Smooth muscle cell (in vitro differentiated cells): ENCODE data around the gene TNKS1BP1. TPM values are rescaled to one million over a fixed set of nuclear protein-coding genes. Genes with fewer than 3 reads are reported as not detected.
A peak's percentile ranks its signal among the peaks of the same experiment; 100 is the strongest.

Source experiments
- DNase-seq: peaks from one replicate; lab custom pipeline; 2025; ENCODE audit not compliant: unreplicated experiment; lab: John Stamatoyannopoulos, UW
- H2AFZ ChIP-seq: fragments of 200-600 bp; sonication (generic); 2 replicates; pipeline ENCODE4 v1.6.0; 2016; ENCODE audit warnings: antibody characterized with exemption, low read depth, mild to moderate bottlenecking
- H3F3A ChIP-seq: fragments of 200-600 bp; sonication (generic); 2 replicates; pipeline ENCODE4 v1.6.0; 2017; ENCODE audit warnings: antibody characterized with exemption, low read depth
- H3K27ac ChIP-seq: fragments of 200-600 bp; sonication (generic); 2 replicates; pipeline ENCODE4 v1.5.1; 2016; ENCODE audit warnings: low read depth, mild to moderate bottlenecking
- H3K27me3 ChIP-seq: fragments of 200-600 bp; sonication (generic); 2 replicates; pipeline ENCODE4 v1.6.1; 2016; ENCODE audit warnings: low read depth, mild to moderate bottlenecking
- H3K36me3 ChIP-seq: fragments of 200-600 bp; sonication (generic); 2 replicates; pipeline ENCODE4 v1.5.1; 2016; ENCODE audit warnings: low read depth
- H3K4me1 ChIP-seq: fragments of 200-600 bp; sonication (generic); 2 replicates; pipeline ENCODE4 v1.5.1; 2016; ENCODE audit warnings: low read depth
- H3K4me2 ChIP-seq: fragments of 200-600 bp; sonication (generic); 2 replicates; pipeline ENCODE4 v1.6.0; 2016; ENCODE audit warnings: mild to moderate bottlenecking
- H3K4me3 ChIP-seq: fragments of 200-600 bp; sonication (generic); 2 replicates; pipeline ENCODE4 v1.5.1; 2016; ENCODE audit warnings: mild to moderate bottlenecking
- H3K79me2 ChIP-seq: fragments of 200-600 bp; sonication (generic); 2 replicates; pipeline ENCODE4 v1.6.0; 2016; ENCODE audit warnings: low read depth, mild to moderate bottlenecking
- H3K9ac ChIP-seq: fragments of 200-600 bp; sonication (generic); 2 replicates; pipeline ENCODE4 v1.6.0; 2016; ENCODE audit warnings: low read depth
- H3K9me3 ChIP-seq: fragments of 200-600 bp; sonication (generic); replicated peaks from 2 replicates; pipeline ENCODE4 v1.5.1; 2016; ENCODE audit warnings: low read depth
- H4K20me1 ChIP-seq: fragments of 200-600 bp; sonication (generic); 2 replicates; pipeline ENCODE4 v1.6.0; 2016; ENCODE audit warnings: low read depth
- CTCF ChIP-seq: fragments of 200-600 bp; sonication (generic); IDR thresholded peaks from 2 replicates; pipeline ENCODE4 v1.5.1; 2017; ENCODE audit warnings: borderline replicate concordance, mild to moderate bottlenecking, antibody characterized with exemption; ENCODE audit not compliant: insufficient read depth, poor library complexity, severe bottlenecking
- WGBS: methylation state at CpG from one replicate; pipeline ENCODE4 v1.1.7; 2016; ENCODE audit warnings: low lambda C conversion rate; 5-methylcytosine and 5-hydroxymethylcytosine counted together
- polyA plus RNA-seq: library from polyadenylated mRNA; unstranded; fragments of >200 nt; fragmentation: Nextera tagmentation; extraction: Ambion mirVana; gene quantifications from 2 replicates; pipeline ENCODE4 v1.2.1, GENCODE V29; 2016
- total RNA-seq: library from RNA; depleted of rRNA; stranded (reverse); fragments of >200 nt; gene quantifications from 2 replicates; pipeline ENCODE4 v1.2.3, GENCODE V29; 2014

The TNKS1BP1 gene
- total and polyA plus RNA-seq, 2 experiments from 2014 or later, result 46.3 to 86.3 TPM

DNA sequence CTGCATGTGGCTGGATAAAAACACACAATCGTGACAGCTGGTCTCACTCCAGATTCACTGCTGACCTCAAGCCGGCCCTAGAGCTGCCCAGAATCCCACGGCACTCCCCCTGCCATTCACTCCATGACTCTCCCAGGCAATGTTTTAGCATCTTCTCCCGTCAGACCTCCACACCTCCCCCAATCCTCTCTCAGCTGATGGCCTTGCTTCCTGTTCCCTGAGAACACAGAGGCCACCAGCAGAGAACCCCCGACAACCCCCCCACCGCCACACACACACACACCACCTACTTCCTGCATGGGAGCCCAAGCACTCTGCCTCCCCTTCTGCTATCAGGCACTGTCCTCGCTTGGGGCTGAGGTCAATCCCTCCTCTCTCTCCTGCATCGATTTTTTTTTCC lies 9.3 kb downstream of the TNKS1BP1 start:
- 68% methylated on average over 7 of the region's 8 CpGs for WGBS
- peak overlapping the region; percentile 5 for H3K27ac ChIP-seq
- no peaks in the 10 kb centered on the region for H3K36me3 ChIP-seq
- H3K4me2 ChIP-seq, result no peak overlapping the region
- peaks cover 23% of the 10 kb centered on the region for H3F3A ChIP-seq
- no peaks in the 10 kb centered on the region for H3K27me3 ChIP-seq
- H3K9ac ChIP-seq, result no peak overlapping the region
- no peak for TF ChIP-seq CTCF
- no peak overlapping the region for H3K4me3 ChIP-seq
- H3K4me1 ChIP-seq, result peaks cover 12% of the 10 kb centered on the region
- peaks cover 55% of the 10 kb centered on the region for H3K79me2 ChIP-seq
- no peak for DNase-seq
- no peaks in the 10 kb centered on the region for H3K9me3 ChIP-seq
- no peak overlapping the region for H2AFZ ChIP-seq
- H4K20me1 ChIP-seq, result peaks cover 94% of the 10 kb centered on the region

GRCh38 chr11:57314221-57314973 lies 10.4 kb downstream of the TNKS1BP1 start:
- H3K27me3 ChIP-seq, result no peaks in the 10 kb centered on the region
- H3K9me3 ChIP-seq, result no peaks in the 10 kb centered on the region
- no peak overlapping the region for H3K9ac ChIP-seq
- no peak overlapping the region for H3K4me2 ChIP-seq
- TF ChIP-seq CTCF, result no peak
- no peak overlapping the region for H3K27ac ChIP-seq
- H2AFZ ChIP-seq, result no peak overlapping the region
- WGBS, result 96% methylated on average over 15 of the region's 15 CpGs
- H3K79me2 ChIP-seq, result peaks cover 55% of the 10 kb centered on the region
- no peaks in the 10 kb centered on the region for H3K36me3 ChIP-seq
- H3K4me1 ChIP-seq, result peaks cover 13% of the 10 kb centered on the region
- H3F3A ChIP-seq, result peaks cover 23% of the 10 kb centered on the region
- no peak overlapping the region for H3K4me3 ChIP-seq
- no peak for DNase-seq
- H4K20me1 ChIP-seq, result peaks cover 93% of the 10 kb centered on the region

DNA sequence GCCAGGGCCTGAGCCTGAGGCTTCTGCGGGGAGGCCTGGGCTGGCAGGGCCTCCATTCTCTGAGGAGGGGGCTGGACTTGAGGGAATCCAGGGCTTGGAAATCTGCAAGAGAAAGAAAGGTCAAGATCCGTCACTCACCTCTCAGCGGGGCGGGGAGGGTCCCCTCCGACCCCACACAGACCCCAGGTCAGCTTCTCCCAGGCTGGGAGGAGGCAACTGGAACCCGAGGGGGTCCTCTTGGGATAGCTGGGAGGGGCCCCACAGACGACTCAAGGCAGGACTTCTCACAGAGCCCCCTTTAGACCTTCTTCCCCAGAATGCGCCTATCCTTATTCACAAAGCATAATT lies 11.0 kb downstream of the TNKS1BP1 start:
- H3K4me2 ChIP-seq, result no peak overlapping the region
- WGBS, result 88% methylated on average over 8 of the region's 8 CpGs
- no peak for TF ChIP-seq CTCF
- H3K9me3 ChIP-seq, result no peaks in the 10 kb centered on the region
- no peak for DNase-seq
- peaks cover 23% of the 10 kb centered on the region for H3F3A ChIP-seq
- H2AFZ ChIP-seq, result no peak overlapping the region
- H4K20me1 ChIP-seq, result peaks cover 93% of the 10 kb centered on the region
- H3K36me3 ChIP-seq, result no peaks in the 10 kb centered on the region
- no peak overlapping the region for H3K4me3 ChIP-seq
- no peak overlapping the region for H3K27ac ChIP-seq
- H3K27me3 ChIP-seq, result no peaks in the 10 kb centered on the region
- H3K79me2 ChIP-seq, result peaks cover 56% of the 10 kb centered on the region
- H3K9ac ChIP-seq, result no peak overlapping the region
- peaks cover 13% of the 10 kb centered on the region for H3K4me1 ChIP-seq
